PC-3 (cell line): Measurements from ENCODE around the gene DLGAP4. TPM values are rescaled to one million over a fixed set of nuclear protein-coding genes. Genes with fewer than 3 reads are reported as not detected.

Experiments
- ATAC-seq: fragments of 200-7000 bp; cut with Tn5 transposase; 2 replicates; pipeline ENCODE4 v1.9.1; 2020; ENCODE audit warnings: mild to moderate bottlenecking, moderate library complexity
- BruUV-seq: library from RNA; stranded (reverse); fragments of 400-500 nt; replicated peaks from 2 replicates; lab custom pipeline; 2021; lab: Mats Ljungman, UMichigan
- CTCF ChIA-PET: fragments of 300-600 bp; sonication (Branson Sonifier 250); formaldehyde crosslinking; loops from one replicate; lab custom pipeline; 2022; ENCODE audit warnings: antibody characterized with exemption; lab: Charles Lee
- POLR2A ChIA-PET: fragments of 300-600 bp; sonication (Branson Sonifier 250); formaldehyde crosslinking; loops from one replicate; lab custom pipeline; 2022; ENCODE audit warnings: antibody characterized with exemption; ENCODE audit not compliant: unreplicated experiment; lab: Charles Lee
- DNase-seq: peaks from one replicate; pipeline ENCODE4 v3.0.0-alpha.2; 2015
- H2AFZ ChIP-seq: fragments of 300-600 bp; sonication (generic); 2 replicates; pipeline ENCODE4 v1.6.0; 2016; ENCODE audit warnings: antibody characterized with exemption, low read length
- H3F3A ChIP-seq: fragments of 300-600 bp; sonication (generic); one replicate; pipeline ENCODE4 v1.6.0; 2017; ENCODE audit warnings: antibody characterized with exemption, low read length, control low read depth, mild to moderate bottlenecking; ENCODE audit not compliant: unreplicated experiment
- H3K27ac ChIP-seq: fragments of 300-600 bp; sonication (generic); 2 replicates; pipeline ENCODE4 v1.5.1; 2016; ENCODE audit warnings: mild to moderate bottlenecking, low read length
- H3K27me3 ChIP-seq: fragments of 300-600 bp; sonication (generic); 2 replicates; pipeline ENCODE4 v1.6.1; 2016; ENCODE audit warnings: low read length, mixed read lengths
- H3K36me3 ChIP-seq: fragments of 300-600 bp; sonication (generic); 2 replicates; pipeline ENCODE4 v1.6.1; 2016; ENCODE audit warnings: low read depth, mixed run types, low read length, mixed read lengths
- H3K4me1 ChIP-seq: fragments of 300-600 bp; sonication (generic); 2 replicates; pipeline ENCODE4 v1.5.1; 2016; ENCODE audit warnings: low read length; ENCODE audit not compliant: insufficient read depth
- H3K4me2 ChIP-seq: fragments of 300-600 bp; sonication (generic); 2 replicates; pipeline ENCODE4 v1.6.0; 2016; ENCODE audit warnings: low read length
- H3K4me3 ChIP-seq: fragments of 300-600 bp; sonication (generic); 2 replicates; pipeline ENCODE4 v1.5.1; 2016; ENCODE audit warnings: mild to moderate bottlenecking, low read length, mixed read lengths
- H3K79me2 ChIP-seq: fragments of 300-600 bp; sonication (generic); 2 replicates; pipeline ENCODE4 v1.6.1; 2017; ENCODE audit warnings: low read length, mixed read lengths
- H3K9ac ChIP-seq: fragments of 300-600 bp; sonication (generic); 2 replicates; pipeline ENCODE4 v1.6.0; 2016; ENCODE audit warnings: mild to moderate bottlenecking, low read length
- H3K9me2 ChIP-seq: fragments of 300-600 bp; sonication (generic); replicated peaks from 2 replicates; pipeline ENCODE4 v1.6.1; 2016; ENCODE audit warnings: mixed run types, low read length, mixed read lengths
- H3K9me3 ChIP-seq: fragments of 300-600 bp; sonication (generic); 2 replicates; pipeline ENCODE4 v1.6.1; 2016; ENCODE audit warnings: low read length, mixed read lengths
- H4K20me1 ChIP-seq: fragments of 300-600 bp; sonication (generic); 2 replicates; pipeline ENCODE4 v1.6.1; 2016; ENCODE audit warnings: low read length, mixed read lengths
- CTCF ChIP-seq: fragments of 300-600 bp; sonication (generic); conservative IDR thresholded peaks from 2 replicates; pipeline ENCODE4 v1.5.1; 2017; ENCODE audit warnings: antibody characterized with exemption, low read depth, mild to moderate bottlenecking, low read length
- EZH2 ChIP-seq: fragments of 300-600 bp; sonication (generic); IDR thresholded peaks from one replicate; pipeline ENCODE4 v1.6.1; 2017; ENCODE audit warnings: antibody characterized with exemption, mild to moderate bottlenecking, low read length; ENCODE audit not compliant: unreplicated experiment
- EZH2phosphoT487 ChIP-seq: fragments of 300-600 bp; sonication (generic); IDR thresholded peaks from 2 replicates; pipeline ENCODE4 v1.6.1; 2018; ENCODE audit warnings: mild to moderate bottlenecking, antibody characterized with exemption, low read length, borderline replicate concordance
- intact Hi-C: fragments of 100-400 bp; cut with micrococcal nuclease; formaldehyde crosslinking; loops from 2 replicates; pipeline ENCODE4 v1.9.0; 2023
- total RNA-seq: library from RNA; depleted of rRNA; stranded (reverse); fragments of >200 nt; gene quantifications from 2 replicates; pipeline ENCODE4 v1.2.3, GENCODE V29; 2014

Gene DLGAP4
- total RNA-seq, 1 experiment from 2014 or later: 21.0 TPM

GRCh38 chr20:36432096-36432495 is 126.0 kb downstream of the DLGAP4 start:
- H3K4me1 ChIP-seq: no peaks in the 10 kb centered on the region
- DNase-seq (no peak), ATAC-seq (no peak)
- no peak overlapping the region for H3K4me3 ChIP-seq
- H3K4me2 ChIP-seq: no peak overlapping the region
- H3K9me3 ChIP-seq: no peaks in the 10 kb centered on the region
- H3K27me3 ChIP-seq: no peaks in the 10 kb centered on the region
- intact Hi-C loops: no loop called here
- H3K79me2 ChIP-seq: no peaks in the 10 kb centered on the region
- ChIA-PET CTCF (no interaction called here), POLR2A (no interaction called here)
- no TSS peak for BruUV-seq
- H4K20me1 ChIP-seq: no peaks in the 10 kb centered on the region
- no peaks in the 10 kb centered on the region for H3F3A ChIP-seq
- no peak overlapping the region for H3K9ac ChIP-seq
- H3K36me3 ChIP-seq: no peaks in the 10 kb centered on the region
- no peak overlapping the region for H2AFZ ChIP-seq
- no peaks in the 10 kb centered on the region for H3K9me2 ChIP-seq
- H3K27ac ChIP-seq: no peak overlapping the region
- no peak for TF ChIP-seq EZH2phosphoT487
- no peak for TF ChIP-seq CTCF
- TF ChIP-seq EZH2: no peak

DNA sequence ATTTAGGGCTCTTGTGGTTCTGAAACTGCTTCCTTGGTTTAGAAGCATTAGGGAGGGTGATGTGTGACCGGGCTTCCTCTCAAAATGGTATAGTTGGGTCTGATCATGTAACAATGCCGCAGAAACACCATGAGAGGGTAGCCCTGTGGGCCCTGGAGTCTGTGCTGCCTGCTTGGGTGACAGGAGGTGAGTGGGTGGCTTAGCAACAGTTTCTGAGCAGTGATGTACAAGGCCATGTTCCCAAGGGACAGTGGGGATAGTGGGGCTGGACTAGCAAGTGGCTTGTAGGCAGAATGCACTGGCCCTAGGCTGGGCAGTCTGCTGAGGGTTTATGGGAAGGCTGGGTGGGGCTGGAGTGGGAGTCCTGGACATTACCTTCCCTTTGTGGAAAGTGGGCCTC is 128.2 kb downstream of the DLGAP4 start:
- no peak overlapping the region for H3K4me2 ChIP-seq
- H3K27me3 ChIP-seq: no peaks in the 10 kb centered on the region
- no peaks in the 10 kb centered on the region for H3K4me1 ChIP-seq
- no peak for DNase-seq
- CTCF ChIA-PET: no interaction called here
- no peak overlapping the region for H2AFZ ChIP-seq
- no peaks in the 10 kb centered on the region for H3F3A ChIP-seq
- no peaks in the 10 kb centered on the region for H3K9me3 ChIP-seq
- POLR2A ChIA-PET: no interaction called here
- no peak overlapping the region for H3K4me3 ChIP-seq
- no peaks in the 10 kb centered on the region for H3K36me3 ChIP-seq
- H3K27ac ChIP-seq: no peak overlapping the region
- no peak overlapping the region for H3K9ac ChIP-seq
- H3K79me2 ChIP-seq: no peaks in the 10 kb centered on the region
- no peak for ATAC-seq
- no peak for TF ChIP-seq EZH2
- no peak for TF ChIP-seq EZH2phosphoT487
- TF ChIP-seq CTCF: no peak
- intact Hi-C loops: no loop called here
- H3K9me2 ChIP-seq: no peaks in the 10 kb centered on the region
- no TSS peak for BruUV-seq
- no peaks in the 10 kb centered on the region for H4K20me1 ChIP-seq

DNA sequence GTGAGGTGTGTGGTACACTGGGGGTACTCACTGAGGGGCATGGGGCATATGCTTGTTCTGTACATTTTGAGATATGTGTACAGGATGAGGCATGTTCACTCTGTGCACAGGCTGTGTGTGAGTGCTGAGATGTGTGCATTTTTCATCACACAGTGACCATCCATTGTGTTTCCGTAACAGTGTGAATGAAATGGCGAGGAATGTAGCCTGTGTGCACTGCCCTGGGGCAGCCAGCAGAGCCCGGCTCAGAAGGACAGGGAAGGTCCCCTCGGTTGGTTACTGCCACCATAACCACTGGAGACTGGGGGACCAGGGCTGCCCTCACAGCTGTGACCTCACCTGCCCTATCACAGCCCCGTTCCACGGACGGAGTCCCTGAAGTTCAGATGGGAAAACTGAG is 129.0 kb downstream of the DLGAP4 start:
- Histone ChIP-seq H3K9me3 (no peaks in the 10 kb centered on the region), H3K4me2 (no peak overlapping the region), H3K9ac (no peak overlapping the region), H3K36me3 (no peaks in the 10 kb centered on the region), H3K79me2 (no peaks in the 10 kb centered on the region), H3K4me1 (no peaks in the 10 kb centered on the region), H3K27ac (no peak overlapping the region), H3K9me2 (no peaks in the 10 kb centered on the region), H2AFZ (no peak overlapping the region), H3F3A (no peaks in the 10 kb centered on the region), H3K4me3 (no peak overlapping the region), H3K27me3 (no peaks in the 10 kb centered on the region), H4K20me1 (no peaks in the 10 kb centered on the region)
- ATAC-seq (no peak), DNase-seq (no peak)
- intact Hi-C loops: no loop called here
- TF ChIP-seq CTCF (no peak), EZH2phosphoT487 (no peak), EZH2 (no peak)
- POLR2A ChIA-PET: no interaction called here
- CTCF ChIA-PET: no interaction called here
- no TSS peak for BruUV-seq
